GM12892 (cell line): ENCODE data around the gene TRIM63.

Experiments used
- POLR2A ChIP-seq: IDR thresholded peaks from 2 replicates; pipeline ENCODE4 v1.6.1; 2011; ENCODE audit warnings: low read depth, low read length, control low read depth
- TAF1 ChIP-seq: IDR thresholded peaks from 2 replicates; pipeline ENCODE4 v1.6.1; 2011; ENCODE audit warnings: low read depth, mild to moderate bottlenecking, control low read depth, low read length, borderline replicate concordance

- TF ChIP-seq TAF1 (no peak), POLR2A (no peak)
These were observed 54.6 kb downstream of the TRIM63 start for GRCh38 chr1:26012864-26013263.
